Stimulated activated CD8-positive, alpha-beta memory T cell treated with anti-CD3 and anti-CD28 coated beads, Interleukin-2, amount 100 ng/mL, for 48 hours (primary cell): Measurements from ENCODE around the gene FGGY.

Experiments used
- DNase-seq, 2 donors: peaks; one replicate each; pipeline ENCODE4 v3.0.0-alpha.2; 2020; ENCODE audit warnings: low read depth in 2 of 2

Gene FGGY

DNA sequence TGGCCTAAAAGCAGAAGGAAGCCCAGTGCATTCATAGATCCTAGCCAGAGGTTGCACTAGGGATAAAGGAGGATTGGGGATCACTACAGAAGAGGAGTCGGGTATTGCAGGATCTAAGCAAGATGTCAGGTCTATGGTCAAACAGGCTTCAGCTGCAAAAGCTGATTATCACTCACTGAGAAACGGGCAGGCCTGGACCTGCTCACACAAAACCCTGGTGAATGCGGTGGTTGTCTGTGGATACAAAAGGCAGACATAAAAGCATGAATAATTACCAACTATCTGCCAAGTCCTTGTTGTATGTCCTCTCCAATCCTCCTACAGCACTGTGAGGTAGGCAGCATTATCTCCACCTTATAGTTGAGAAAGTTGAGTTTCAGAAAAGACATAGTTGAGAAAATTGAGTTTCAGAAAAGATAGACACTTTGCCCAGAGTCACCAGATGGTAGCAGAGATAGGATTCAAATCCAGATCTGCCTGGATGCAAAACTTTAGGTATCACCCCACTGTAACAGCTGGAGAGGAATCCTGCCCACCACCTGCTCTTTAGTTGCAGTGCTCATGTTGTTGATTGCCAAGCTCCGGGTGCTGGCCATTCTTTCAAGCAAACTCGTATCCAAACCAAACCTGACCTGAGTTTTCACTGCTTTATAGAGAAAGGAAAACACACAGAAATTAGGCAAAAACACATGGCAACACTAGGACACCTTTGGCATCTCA, 468.3 kb downstream of the FGGY start:
- no peak for DNase-seq

DNA sequence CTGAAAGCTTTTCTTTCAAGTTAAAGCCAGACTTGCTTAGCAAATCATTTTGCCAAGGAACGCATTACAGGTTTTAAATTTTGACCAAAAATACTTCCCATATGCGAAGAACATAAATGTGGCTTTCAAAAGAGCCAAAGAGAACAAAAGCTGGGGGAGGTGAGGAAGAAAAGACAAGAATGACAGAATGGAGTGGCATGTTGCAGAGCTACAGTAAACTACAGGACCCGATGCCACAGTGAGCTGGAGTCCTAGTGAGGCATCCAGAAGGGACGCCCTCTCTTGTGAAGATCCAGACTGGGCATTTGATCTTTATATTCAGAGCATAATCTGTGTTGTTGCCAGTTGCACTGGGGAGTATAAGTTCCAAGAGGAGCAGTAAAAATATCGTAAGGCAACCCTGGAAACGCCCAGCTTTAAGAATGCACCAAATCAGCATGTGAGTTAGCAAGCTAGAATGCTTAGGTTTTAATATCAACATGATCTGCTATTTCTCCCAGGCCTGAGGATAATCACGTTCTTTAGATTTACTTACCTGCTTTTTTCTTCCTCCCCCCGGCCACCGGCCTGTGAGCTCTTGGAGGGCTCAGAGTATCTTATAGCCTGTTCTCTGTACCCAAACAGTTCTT, 469.4 kb downstream of the FGGY start:
- no peak for DNase-seq

DNA sequence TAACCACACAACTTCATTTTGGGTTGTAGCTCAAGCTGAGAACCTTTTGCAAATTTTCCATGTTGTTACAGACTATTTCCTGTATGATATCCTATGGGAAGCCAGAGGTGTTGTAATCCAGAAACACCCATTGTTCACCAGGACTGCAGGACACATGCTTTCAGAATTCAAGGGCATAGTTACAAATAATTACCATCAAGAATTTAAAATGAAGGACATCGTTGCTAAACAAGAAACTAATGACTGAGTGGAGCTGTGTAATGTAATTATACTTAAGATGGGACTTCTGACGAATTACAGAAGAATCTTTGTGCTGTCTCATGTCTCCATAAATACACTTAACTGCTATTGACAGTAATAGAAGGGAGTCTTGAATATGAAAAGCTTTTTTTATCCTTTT, 470.2 kb downstream of the FGGY start:
- DNase-seq: no peak

DNA sequence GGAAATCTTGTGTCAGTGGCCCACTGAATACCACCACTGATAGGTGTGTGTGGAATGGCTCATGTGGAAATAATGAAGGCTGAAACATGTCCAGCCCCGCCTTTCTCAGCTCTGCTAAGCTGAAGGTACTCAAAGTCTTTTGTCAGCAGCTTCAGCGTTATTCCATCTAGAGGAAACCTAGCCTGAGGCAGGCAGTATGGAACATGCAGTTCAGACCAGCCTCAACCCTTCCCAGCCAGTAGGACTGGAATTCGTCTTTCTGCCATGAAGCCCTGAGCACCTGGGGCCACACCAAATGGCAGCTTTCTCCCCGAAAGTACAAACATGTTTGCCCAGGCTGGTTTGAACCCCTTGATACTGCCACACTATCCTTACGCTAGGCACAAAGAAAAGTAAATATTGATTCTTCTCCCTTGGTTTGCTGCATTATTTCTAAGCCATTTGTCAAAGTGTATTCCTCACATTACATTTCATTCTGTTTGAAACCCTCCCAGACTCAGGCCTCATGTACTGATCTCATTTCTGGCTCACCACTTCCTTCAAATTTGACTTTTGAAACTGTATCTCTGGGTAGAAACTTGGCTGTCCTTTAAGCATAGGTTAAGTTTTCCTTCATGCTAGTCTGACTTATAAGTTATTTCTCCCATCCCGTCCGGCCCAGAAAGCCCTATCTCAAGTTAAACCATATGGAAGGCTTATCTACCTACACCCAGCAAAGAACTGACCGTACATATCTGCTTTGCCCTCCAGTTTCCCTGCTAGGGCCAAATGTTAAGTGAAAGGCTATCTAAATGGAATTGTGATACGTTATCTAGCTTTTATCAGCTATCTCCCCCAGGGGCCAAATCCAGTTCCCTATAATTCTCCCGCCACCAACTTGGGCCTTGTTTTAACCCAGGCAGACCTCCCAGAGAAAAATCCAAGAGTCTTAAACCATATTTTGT, 472.2 kb downstream of the FGGY start:
- no peak for DNase-seq

DNA sequence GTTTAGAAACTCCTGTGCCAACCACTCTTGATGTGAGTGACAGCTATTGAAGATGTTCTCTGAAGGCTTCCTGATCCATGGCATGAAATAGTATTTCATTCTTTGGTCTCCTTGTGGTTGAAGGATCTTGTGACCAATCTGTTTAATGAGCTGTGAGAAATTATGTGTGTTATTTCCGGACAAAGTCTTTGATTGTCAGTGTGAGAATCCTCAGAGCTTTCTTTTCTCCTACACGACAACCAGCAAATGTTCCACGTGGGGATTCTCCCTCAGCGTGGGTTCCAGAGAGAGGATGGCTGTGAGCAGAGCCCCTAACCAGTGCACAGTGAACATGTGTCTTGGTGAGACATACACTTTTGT, 472.8 kb downstream of the FGGY start:
- DNase-seq: no peak

DNA sequence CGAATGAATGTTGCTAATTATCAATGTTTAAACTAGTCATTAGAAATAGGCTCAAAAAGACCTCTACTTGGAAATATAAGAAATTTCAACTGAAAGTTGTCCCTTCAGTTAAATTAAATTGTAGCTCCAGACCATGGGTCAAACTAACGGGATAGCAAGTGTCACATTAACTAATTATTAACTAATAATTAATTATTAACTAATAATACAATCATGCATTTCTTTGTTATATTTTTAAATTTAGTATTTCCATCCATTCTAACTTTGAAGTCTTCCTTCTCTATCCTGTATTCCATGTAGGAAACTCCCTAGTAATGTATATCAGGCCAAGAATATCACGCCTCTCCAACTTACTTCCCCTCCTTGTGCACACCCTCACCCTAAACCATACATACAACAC, 474.5 kb downstream of the FGGY start:
- DNase-seq: no peak

DNA sequence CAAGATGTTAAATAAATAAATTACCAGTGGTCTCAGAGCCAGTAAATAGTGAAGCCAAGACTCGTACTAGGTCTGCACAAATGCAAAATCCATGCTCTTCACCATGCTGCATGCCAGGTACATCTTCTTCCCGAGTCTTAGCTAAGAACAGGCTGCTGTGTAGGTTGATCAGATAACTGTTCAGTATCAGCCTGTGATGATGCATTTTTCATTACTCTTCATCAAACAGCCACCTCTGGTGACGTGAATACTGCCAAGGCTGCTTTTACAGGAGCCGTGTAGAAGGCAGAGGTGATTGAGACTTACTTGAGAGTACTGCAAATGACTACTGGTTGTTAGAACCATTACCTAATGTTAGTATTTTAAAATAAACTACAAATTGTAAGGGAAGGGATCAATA, 478.6 kb downstream of the FGGY start:
- DNase-seq: no peak

DNA sequence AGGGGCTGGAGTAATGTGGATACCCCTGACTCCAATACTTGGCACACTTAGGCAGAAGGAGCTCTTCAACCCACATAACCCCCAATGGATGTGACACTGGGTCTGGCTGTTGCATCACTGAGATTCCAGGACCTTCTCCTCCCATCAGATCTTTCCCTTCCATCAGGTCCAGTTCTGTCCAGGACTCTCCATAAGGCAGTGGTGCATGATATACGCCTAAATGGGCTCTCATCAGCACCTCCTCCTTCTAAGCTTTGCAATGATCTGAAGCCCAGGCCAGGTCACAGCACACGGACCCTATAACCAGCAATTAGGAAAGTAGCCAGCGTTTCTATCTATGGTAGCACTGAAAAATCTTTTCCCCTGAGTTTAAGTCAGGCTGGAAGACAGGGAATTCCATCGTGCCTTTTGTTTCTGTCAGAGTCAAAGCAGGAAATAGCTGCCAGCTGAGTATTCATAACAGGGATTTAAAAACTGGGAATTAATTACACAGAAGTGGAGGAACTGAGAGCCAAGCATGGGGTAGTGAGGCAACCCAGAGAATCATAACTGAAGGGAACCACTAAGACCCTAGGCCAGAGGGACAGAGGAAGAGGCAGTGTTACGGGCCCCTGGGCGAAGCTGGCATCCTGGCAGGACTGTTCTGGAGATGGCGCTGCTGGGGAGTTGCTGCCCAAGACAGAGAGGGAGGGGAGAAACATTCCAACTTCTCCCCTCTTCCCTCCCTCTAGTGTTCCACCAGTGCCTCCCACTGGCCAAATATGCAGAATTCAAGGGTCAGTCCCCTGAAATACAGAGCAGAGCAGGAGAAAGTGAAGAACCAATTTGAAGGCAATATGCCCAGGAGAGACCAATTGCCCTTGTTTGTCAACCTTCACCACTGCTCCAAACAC, 480.3 kb downstream of the FGGY start:
- no peak for DNase-seq

DNA sequence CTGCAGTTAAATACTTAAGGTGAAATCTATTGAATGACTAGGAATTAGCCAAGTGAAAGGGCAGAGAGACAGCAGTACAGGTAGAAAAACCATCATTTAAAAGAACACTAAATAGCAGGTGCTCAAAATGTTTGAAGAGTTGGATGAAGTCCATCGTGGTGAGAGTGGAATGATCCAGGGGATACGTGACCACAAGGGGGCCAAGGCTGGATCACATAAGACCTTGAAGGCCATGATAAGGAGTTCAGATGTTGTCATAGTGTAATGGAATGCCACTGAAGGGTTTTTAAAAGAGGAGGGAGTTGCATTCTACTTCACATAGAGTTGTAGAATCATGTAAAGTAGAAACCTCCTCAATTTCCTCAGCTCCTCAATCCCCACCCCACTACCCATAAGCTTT, 483.1 kb downstream of the FGGY start:
- DNase-seq: no peak

DNA sequence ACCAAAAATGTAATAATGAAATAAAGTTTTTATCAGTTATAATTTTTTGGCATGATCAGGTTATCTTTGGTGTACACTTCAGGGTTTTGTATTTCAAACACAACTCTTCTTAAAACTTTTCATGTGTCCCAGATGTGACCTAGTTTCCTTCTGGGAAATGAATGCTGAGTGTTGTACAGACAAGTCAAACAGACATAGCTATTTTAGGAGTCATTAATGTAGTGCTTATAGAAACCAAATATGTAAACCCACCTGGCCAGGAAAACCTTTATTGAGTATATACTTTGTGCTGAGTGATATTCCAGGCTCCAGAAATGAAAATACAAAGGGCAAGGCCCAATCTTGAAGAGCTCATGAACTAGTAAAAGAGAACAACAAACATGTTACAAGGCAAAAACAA, 491.9 kb downstream of the FGGY start:
- DNase-seq: no peak

DNA sequence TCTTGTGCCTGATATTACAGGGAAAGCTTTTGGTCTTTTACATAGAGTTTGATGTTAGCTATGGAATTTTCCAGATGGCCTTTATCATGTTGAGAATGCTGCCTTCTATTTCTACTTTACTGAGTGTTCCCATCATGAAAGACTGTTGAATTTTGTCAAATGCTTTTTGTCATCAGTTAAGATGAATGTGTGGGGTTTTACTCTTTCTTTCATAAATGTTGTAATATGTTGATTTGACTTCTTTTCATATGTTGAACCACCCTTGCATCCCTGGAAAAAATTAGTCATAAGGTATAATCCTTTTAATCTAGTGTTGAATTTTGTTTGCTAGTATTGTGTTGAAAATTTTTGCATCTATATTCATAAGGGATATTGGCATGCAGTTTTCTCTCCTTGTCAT, 501.7 kb downstream of the FGGY start:
- DNase-seq: no peak

DNA sequence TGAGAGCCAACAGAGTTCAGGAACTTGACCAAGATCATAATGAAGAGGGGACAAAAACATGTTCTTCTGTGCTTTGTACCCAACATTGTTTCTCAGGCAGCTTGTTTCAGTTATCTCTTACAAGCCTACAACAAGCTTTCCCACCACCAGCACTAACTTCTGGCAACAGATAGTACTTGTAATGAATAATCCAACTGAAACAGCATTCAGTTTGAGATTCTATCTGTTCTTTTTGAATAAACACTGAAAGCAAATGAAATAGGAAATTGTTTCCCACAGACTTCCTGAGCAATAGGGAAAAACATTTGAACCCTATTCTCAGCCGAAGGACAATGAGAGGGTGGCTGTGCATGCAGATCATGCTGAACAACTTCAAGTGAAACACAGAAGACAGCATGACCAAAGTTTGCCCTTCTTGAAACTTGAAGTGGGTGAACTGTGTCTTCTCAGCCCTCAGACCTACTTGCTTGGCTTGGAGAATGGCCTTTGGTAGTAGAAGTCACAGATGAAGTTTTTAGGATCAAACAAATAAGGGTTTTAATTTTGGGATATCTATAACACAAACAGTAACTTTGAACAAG, 506.7 kb downstream of the FGGY start:
- no peak for DNase-seq

DNA sequence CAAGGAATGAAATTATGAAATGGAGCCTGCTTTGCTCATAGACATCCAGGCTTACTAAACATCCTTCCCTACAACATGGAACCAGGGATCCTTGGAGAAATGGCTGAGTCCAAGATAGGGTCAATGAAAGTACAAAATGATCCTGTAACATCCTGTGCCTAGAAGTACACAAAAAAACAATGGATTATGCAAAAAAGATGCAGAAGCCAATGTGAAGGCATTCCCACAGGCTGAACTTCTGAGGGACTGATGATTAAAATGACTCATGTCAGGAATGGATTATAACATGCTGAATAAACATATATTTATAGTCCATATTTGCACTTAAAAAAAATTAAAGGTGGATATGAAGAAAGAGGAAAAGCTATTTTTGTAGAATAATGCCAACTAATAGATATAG, 507.4 kb downstream of the FGGY start:
- DNase-seq: no peak

DNA sequence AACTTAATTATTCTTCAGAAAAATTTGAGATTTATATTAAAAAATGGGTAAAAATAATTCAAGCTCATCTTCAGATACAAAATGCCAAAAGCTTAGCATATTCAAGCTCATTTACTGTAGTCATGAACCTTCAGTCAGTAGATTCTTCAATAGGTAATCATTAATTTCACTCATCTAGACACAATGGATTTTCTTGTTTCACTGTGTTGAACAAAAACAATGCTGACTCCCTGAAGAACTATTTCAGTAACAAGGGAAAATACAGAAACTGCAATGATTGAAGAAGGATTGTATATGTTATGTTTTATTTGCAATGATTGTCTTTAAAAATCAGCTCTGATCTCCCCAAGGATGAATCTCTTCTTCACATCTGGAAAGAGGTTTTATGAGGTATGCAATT, 508.7 kb downstream of the FGGY start:
- DNase-seq: no peak
